ENCODE measurements around the gene PRPF8. TPM values are rescaled to one million over a fixed set of nuclear protein-coding genes. Genes with fewer than 3 reads are reported as not detected.

PRPF8 gene
- total and polyA plus RNA-seq, 2 of the 8 experiments (the other 6 are each of a cell fraction or from before 2014, with no cell fraction given), result 329 to 337 TPM

- no peak for TF ChIP-seq EP300 (IDR thresholded peaks at IDR 0.05; ENCODE audit: borderline replicate concordance in 1 of 2, low read depth in 2 of 2, low read length in 2 of 2)
- no peak for TF ChIP-seq SIX5 (IDR thresholded peaks at IDR 0.05; ENCODE audit: low read depth, low read length)
- TF ChIP-seq ZNF274 (IDR thresholded peaks at IDR 0.05; ENCODE audit: borderline replicate concordance, extremely low read depth, low read length), result no peak
- no peak for TF ChIP-seq JUND (IDR thresholded peaks at IDR 0.05; ENCODE audit: low read length)
- no peak for TF ChIP-seq CBX5 (IDR thresholded peaks at IDR 0.05; ENCODE audit: low read depth, low read length)
Measured at GRCh38 chr17:1661045-1661444, 23.6 kb downstream of the PRPF8 start (continued).
